Fibroblast of peridontal ligament (primary cell): ENCODE measurements around the gene ID3.

Experiments used
- DNase-seq: peaks from one replicate; pipeline ENCODE4 v3.0.0-alpha.2; 2010; ENCODE audit errors: extremely low read depth

ID3 gene

GRCh38 chr1:23559136-23559984, at the start of gene ID3:
Gene ID3 (minus strand): TSS chr1:23559501. CDS start chr1:23559426, 75 bp downstream.
- DNase-seq, result peak; percentile 97

- no peak for DNase-seq
These were observed 48.6 kb upstream of the ID3 start for GRCh38 chr1:23607944-23608343.

- no peak for DNase-seq
These were observed 42.9 kb upstream of the ID3 start for GRCh38 chr1:23601968-23602876.

GRCh38 chr1:23601135-23601967, 42.0 kb upstream of the ID3 start:
- DNase-seq, result no peak

- no peak for DNase-seq
These were observed 41.0 kb upstream of the ID3 start for GRCh38 chr1:23600283-23600682.

GRCh38 chr1:23599125-23599524, 39.8 kb upstream of the ID3 start:
- DNase-seq, result no peak

- no peak for DNase-seq
These were observed 39.1 kb upstream of the ID3 start for GRCh38 chr1:23598424-23598823.

GRCh38 chr1:23597635-23598388, 38.5 kb upstream of the ID3 start:
- no peak for DNase-seq

GRCh38 chr1:23596382-23597358, 37.4 kb upstream of the ID3 start:
- DNase-seq, result no peak

- no peak for DNase-seq
These were observed 35.6 kb upstream of the ID3 start for GRCh38 chr1:23594927-23595353.

- DNase-seq, result no peak
These were observed 35.0 kb upstream of the ID3 start for GRCh38 chr1:23594149-23594907.

GRCh38 chr1:23593556-23594148, 34.4 kb upstream of the ID3 start:
- DNase-seq, result no peak

- no peak for DNase-seq
These were observed 33.8 kb upstream of the ID3 start for GRCh38 chr1:23593042-23593521.

GRCh38 chr1:23592209-23592892, 33.0 kb upstream of the ID3 start:
- peak; percentile 18 for DNase-seq

GRCh38 chr1:23591460-23592208, 32.3 kb upstream of the ID3 start:
- no peak for DNase-seq

- no peak for DNase-seq
These were observed 30.9 kb upstream of the ID3 start for GRCh38 chr1:23590058-23590783.
